Measurements from ENCODE around the gene DYNLT2.
"Not testable (repeated sequence)": the region's sequence is repeated elsewhere in the genome, so short reads cannot be mapped to it uniquely, and the experiment has no call there.

The DYNLT2 gene

DNA sequence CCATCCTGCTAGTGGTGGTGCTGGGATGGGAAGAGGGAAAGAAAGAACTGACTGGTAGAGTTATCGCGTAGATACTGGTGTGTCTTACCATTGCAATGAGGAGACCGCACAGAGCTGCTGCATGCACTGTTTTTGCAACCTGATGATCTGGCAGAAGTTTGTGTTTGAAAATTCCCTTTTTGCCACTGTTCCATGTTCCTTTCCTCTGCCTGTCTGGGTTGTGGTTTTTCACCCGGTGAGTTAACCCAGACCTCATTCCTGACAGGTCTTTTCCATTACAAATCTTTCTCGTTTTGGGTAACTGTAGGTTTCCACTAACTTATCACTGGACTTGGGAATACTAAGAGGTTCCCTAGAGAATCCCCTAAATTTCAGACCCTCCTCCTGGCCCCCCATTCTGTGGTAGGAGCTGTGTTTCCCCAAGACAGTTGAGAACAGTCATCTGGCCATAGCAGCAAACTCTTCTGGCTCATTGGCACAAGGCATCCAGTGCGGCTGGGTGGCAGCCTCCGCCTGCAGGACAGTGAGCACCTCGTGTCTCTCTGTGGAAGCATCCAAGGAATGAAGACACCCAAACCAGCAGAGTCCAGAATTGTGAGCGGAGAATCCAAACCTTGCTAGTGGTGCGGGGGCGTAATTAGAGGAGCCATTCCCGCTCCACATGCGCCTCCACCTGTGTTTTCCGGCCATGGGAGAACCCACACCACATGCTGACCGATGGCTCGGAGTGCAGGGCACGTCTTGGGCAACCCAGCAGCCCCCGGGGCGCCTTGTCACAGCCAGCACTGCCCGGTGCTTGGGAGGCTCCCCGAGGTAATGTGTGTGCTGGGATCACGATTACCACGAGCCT, 32.8 kb upstream of the DYNLT2 start:
- no peak for DNase-seq (ENCODE audit: low read depth, low spot score)

DNA sequence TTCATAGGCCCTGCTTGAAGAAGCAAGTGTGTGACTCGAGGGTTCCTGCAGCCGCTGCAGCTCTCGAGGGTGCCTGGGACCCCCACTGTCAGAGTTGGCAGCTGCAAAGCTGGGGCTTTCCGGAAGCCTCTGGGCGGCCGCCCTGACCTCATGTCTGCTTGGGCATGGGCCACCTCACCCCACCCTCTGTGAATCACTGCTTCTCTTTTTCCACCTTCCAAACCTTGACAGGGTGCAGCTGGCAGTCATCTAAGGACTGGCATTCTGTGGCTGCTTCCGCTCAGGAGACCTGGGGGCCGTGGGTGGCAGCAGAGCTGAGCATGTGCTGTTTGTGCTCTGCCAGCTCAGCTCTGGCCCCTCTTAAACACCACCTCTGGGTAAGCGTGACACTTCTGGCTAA, 32.0 kb upstream of the DYNLT2 start:
- no peak for DNase-seq (ENCODE audit: low read depth, low spot score)

DNA sequence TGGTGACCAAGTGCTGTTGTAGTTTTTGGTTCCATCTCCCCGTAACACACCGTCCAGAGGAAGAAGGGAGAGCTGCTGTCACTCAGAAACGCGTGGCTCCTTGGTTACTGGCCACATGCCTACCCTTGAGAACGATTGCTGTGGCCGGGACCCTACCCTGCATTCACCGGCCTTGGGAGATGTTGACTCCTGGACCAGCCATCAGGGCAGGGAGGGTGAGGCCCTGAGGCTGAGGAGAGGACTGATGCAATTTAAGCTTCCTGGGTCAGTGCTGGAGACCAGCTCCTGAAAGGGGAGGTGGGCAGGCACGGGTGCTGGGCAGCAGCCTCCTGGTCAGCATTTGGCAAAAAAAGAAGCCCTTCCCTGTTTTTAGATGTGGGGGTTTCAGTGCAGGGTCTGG, 31.6 kb upstream of the DYNLT2 start:
- DNase-seq (ENCODE audit: low read depth, low spot score), result no peak

DNA sequence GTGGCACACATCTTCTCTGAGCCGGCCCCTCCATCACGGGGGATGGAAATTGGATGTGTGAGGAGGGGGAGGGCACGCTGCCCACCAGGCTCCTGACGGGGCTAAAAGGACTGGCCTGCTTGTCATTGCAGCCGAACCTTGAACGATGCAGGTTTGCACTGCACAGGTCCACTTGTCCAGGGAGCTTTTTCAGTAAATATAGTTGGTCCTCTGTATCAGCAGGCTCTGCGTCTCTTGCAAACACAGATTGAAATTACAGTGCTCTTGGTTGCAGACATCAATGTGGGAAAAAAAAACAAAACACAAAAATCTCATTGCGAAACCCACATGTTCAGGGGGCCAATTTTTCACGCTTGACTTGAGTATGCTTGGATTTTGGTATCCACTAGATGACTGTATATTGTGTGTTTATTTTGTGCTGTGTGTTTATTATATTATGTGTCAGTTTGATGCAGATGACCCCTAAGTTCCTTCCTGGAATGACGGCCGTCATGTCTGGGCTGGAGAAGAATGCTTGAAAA, 29.3 kb upstream of the DYNLT2 start:
- DNase-seq (ENCODE audit: low read depth, low spot score), result no peak

DNA sequence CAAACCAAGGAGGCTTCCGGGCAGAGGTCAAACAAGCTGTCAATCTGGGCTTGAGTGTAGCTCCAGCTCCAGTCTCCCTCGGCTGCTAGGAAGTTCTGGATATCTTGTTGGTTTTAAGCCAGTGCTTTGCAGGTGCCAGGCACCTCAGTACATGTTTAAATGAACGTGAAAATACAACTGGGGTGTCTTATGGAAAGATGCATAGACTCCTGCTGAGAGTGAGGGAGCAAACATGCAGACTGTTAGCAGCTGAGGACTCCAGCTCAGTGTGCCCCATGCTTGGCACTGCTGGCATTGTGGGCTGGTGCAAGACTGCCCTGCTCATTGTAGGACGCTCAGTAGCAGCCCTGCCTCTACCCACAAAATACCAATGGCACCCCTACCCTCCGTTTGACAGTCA, 28.5 kb upstream of the DYNLT2 start:
- no peak for DNase-seq (ENCODE audit: low read depth, low spot score)

DNA sequence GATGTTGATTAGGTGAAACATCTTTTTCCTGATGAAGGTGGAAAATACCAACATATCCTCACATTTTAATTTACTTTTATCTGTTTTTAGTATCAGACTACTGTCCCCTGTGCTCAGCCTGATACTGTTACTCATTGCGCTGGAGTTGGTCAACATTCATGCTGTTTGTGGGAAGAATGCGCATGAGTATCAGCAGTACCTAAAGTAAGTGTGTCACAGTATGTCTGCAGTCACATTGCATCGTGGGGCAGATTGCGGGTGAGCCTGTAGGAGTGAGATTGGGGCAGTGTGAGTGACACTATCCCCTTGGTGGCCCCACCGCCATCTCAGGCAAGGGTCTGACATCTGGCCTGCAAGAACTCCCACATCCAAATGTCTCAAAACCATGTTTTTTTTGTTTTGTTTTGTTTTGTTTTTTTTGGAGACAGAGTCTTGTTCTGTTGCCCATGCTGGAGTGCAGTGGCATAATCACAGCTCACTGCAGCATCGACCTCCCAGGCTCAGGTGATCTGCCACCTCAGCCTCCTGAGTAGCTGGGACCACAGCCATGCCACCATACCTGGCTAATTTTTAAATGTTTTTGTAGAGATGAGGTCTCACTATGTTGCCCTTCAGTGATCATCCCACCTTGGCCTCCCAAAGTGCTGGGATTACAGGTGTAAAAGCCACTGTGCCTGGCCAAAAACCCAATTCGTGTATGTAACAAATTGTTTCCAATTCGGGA, 27.9 kb upstream of the DYNLT2 start:
- DNase-seq (ENCODE audit: low read depth, low spot score), result no peak

DNA sequence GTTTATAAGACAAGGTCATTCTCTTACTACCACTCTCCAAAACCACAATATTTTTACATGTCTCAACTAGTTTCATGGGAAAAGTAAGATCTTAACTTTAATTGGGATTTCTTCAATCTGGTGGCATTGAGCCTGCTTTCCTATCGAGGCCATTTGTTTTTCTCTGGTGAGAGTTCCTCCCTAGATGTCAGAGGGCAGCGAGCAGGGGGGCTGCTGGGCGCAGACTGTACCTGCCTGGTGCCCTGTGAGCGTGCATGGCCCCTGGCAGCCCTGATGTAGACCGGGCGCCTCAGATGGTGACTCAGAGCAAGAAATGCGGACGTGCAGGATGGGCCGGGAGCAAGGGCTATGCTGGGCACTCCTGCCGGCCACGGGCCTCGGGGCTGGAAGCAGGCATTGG, 27.3 kb upstream of the DYNLT2 start:
- no peak for DNase-seq (ENCODE audit: low read depth, low spot score)

DNA sequence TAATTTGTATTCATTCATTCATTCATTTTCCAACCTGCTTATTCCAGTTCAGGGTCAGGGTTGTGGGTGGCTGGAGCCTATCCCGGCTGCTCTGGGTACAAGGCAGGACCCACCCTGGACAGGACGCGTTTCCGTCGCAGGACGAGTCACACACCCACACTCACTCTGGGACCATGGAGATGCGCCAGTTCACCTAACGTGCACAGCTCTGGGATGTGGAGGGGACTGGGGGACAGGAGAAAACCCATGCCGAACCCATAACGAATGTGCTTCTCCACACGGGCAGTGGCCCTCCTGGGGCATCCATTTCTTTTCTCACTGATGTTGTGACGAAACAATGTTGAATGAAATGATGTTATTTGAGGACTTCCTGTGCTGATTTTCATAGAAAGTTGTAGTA, 26.5 kb upstream of the DYNLT2 start:
- DNase-seq (ENCODE audit: low read depth, low spot score), result no peak

DNA sequence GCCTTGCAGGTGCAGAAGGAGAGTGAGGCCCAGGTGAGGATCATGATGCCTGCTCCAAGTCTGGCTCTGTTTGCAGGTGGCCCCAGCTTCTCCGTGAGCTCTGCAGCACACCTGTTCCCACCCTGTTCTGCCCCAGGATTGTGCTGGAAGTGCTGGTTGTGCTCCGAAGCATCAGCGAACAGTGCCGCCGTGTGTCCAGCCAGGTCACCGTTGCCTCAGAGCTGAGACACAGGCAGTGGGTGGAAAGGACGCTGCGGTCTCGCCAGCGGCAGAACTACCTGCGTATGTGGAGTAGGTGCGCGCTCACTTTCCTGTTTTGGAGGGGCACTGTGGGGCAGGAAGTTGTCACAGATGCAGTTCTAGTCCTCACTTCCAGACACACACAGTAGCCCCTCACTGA, 25.0 kb upstream of the DYNLT2 start:
- DNase-seq (ENCODE audit: low read depth, low spot score), result no peak

DNA sequence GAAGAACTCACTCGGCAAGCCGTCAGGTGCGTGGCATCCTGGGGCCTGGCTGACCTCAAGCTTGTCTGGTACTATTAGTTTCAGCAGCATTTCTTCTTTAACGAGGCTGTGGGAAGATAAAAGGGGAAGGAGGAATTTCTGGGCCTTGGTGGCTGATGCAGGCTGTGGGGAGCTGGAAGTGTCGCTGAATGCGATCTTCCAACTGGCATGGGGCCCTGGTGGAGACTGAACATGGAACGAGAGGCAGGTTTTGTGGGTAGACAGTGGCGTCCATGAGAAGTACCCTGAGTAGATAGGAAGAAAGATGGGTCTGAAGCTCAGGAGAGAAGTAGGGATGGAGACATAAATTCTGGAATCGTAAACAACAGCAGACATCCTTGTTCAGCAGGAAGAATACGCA, 23.9 kb upstream of the DYNLT2 start:
- DNase-seq (ENCODE audit: low read depth, low spot score), result no peak

DNA sequence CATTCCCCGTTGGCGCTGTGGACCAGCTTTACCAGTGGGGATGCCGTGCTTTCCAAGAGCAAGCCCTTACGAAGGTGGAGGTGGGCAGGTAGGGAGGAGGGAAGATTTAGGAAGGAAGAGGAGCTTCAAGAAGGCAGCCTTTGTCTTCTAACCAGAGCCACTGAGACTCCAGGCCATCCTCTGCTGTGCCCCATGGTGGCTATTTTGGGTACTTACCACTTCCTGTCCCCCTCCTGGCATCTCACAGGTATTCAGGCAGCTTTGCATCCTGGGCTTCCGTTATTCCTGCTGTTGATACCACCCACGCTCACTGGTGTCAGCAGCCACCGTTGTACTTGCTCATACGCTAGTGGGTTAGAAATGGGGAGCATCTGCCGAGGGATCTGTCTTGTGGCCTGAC, 23.0 kb upstream of the DYNLT2 start:
- no peak for DNase-seq (ENCODE audit: low read depth, low spot score)

DNA sequence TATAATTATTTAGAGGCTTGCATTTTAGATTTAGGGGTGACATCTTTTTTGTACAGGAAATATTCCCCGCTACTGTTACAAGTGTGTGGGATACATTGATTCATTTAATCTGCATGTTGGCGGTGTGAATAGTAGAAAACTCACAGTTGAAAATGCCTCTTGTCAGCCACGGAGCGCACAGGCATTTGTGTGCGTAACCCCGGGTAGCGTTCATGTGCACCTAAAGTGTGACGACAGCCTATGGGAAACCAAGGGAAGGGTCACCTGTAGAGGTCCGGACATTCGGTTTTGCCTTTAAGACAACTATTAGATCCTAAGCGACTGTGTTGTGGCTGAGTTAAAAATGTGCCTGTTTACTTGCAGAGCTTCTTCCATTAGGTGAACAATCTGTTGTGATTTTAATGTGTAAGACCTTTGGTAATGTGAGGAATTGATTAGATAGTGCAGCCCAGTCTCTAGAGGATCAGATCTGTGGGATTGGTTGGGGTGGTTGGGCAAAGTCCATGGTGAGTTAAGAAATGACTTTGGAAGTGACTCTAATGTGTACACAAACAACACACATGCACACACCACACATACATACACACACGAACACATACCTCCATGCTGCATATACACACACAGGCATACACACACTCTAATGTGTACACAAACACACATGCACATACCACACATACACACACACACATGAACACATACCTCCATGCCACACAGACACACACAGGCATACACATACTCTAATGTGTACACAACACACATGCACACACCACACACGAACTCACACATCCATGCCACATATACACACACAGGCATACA, 15.8 kb upstream of the DYNLT2 start:
- DNase-seq (ENCODE audit: low read depth, low spot score), result no peak

DNA sequence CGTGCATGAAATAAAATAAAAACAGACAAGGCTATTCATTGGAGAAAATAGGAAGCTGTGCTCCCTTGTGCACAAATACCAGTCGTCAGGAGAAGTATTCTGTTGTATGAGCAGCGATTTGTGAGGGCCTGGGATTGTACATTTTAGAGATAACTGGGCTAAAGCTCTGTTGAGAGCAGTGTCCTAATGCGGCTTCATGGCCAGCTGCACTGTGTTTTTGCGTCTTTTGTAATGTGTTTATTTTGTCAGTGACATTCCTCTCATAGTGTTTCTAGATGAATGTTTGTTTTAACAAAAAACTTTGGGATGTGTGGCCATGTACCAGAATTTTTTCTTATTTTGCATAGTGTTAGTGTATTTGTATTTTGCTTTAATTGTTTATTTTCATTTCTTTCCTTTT, 14.9 kb upstream of the DYNLT2 start:
- no peak for DNase-seq (ENCODE audit: low read depth, low spot score)

DNA sequence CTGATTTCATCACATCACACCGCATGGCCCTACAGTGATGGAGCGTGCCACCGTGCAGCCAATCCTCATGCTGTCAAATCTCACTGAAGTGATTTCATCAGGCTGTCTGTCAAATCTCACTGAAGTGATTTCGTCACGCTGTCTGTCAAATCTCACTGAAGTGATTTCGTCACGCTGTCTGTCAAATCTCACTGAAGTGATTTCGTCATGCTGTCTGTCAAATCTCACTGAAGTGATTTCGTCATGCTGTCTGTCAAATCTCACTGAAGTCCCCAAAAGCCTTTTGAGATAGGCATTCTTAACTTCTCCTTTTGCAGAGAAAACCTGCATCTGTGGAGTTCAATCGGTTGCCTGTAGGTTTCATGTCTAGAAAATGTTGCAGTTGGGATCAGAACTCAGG, 14.4 kb upstream of the DYNLT2 start:
- DNase-seq (ENCODE audit: low read depth, low spot score), result not testable (repeated sequence)

DNA sequence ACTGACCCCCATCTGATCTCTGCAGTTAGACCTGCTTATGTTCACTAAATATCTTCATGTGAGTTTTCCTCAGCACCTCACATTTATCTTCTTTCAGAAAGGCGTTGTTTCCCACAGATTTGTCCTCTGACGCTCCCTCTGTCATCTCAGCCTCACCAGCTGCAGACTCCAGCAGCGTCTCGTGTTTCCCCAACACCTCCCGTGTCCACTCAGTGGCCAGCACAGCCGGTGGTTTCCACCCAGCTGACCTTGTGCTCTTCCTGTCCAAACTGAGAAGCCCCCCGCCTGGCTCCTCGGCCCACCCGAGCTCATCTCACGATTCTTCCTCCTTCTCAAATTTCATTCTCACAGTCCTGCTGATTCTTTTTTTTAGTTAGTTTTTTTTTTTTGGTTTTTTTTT, 12.5 kb upstream of the DYNLT2 start:
- DNase-seq (ENCODE audit: low read depth, low spot score), result no peak

DNA sequence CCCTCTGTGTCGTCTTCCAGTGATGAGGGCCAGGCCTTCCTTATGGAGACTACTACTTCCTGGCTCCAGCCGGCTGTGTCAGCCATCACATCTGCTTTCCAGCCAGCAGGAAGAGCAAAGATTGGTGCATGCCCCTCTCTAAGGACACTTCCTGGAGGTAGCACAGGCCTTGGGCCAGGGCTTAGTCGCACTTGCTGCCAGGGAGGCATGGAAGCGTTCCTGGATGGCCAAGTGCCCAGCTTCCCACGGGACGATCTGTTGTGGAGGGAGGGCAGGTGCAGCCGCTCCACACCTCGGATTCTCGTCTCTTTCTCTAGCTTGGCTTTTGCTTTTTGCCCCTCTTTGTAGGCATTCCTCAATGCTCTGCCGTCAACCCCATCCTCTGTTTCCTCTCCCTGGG, 11.9 kb upstream of the DYNLT2 start:
- no peak for DNase-seq (ENCODE audit: low read depth, low spot score)

DNA sequence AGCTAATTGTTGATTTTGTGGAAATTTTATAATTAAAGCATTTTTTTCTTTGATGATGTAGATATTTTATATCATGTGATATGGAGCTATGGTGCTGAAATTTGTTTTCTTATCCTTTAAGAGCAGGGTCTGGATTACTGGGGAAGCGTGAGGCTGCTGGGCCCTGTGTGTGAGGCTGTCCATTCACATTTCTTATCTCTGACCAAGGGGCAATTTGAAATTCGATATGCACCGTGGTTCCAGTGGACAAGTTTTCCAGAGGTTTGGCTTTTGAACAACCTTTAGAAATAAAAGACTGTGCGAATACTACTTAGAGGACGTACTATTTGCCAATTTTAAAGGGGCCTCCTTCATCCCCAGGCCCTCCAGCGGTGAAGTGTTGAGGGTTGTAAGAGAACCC, 3.8 kb upstream of the DYNLT2 start:
- DNase-seq (ENCODE audit: low read depth, low spot score), result no peak

DNA sequence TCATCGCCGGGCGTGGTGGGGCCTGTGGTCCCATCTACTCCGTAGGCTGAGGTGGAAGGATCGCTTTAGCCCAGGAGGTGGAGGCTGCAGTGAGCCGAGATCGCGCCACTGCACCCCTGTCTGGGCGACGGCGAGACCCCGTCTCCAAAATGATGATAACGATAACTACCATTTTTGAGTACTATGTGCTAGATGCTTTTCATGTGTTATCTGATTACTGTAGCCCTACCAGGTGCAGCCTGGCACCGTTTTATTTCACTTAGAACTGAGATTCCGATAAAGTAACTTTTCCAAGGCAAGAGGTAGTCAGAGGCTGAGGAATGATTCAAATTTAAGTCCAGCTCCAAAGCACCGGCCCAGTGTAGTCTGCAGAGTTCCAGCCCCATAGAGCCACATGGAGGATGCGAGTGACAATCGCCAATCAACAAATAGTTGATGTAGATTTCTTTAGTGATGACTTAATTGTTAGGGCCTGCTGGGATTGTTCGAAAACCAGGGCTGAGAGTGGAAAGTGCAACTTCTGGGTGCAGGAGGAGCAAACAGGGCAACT, 777 bp upstream of the DYNLT2 start:
- no peak for DNase-seq (ENCODE audit: low read depth, low spot score)

DNA sequence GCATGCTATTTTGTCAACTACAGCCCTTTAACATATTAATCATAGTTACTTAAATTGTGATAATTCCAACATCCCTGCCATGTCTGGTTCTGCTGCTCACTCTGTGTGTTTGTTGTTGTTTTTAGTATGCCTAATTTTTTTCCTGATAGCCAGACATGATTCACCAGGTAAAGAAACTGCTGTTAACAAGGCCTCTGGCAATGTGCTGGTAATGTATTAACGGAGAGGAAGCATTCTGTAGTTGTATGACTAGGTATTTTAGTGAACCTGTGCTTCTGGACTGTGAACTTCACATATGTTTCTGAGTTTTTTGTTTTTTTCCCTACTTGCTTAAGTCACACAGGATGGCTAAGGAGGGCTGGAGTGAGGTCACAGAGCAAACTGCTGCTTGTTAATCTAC, 4.8 kb downstream of the DYNLT2 start:
- no peak for DNase-seq (ENCODE audit: low read depth, low spot score)

DNA sequence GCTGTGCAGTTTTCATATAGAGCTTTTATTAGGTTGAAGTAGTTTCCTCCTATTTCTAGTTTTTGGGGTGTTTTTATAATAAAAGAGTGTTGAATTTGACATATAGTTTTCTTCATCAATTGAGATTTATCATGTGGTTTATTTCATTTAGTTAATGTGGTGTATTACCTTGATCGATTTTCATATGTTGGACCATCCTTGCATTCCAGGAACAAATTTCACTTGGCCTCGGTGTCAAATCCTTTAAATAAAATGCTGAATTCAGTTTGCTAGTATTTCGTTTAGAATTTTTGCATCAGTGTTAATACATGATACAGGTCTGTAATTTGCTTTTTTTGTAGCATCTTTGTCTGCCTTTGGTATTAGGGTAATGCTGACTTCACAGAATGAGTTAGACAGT, 6.0 kb downstream of the DYNLT2 start:
- no peak for DNase-seq (ENCODE audit: low read depth, low spot score)

DNA sequence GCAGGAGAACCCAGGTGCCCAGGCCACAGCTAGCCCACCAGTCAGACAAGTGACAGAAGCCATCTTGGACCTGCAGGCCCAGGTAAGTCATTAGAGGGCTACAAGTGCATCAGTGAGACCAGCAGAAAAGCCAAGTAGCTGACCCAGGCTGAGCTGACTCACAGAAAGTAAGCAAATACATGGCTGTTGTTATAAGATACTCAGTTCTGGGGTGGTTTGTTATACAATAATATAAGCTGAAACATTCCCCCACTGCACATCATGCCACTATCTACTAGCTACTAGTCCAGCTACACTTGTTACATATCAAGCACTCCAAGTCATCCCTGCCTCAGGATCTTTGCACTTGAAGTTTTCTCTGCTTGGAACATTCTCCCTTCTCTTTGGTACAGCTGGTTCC, 10.0 kb downstream of the DYNLT2 start:
- DNase-seq (ENCODE audit: low read depth, low spot score), result no peak

DNA sequence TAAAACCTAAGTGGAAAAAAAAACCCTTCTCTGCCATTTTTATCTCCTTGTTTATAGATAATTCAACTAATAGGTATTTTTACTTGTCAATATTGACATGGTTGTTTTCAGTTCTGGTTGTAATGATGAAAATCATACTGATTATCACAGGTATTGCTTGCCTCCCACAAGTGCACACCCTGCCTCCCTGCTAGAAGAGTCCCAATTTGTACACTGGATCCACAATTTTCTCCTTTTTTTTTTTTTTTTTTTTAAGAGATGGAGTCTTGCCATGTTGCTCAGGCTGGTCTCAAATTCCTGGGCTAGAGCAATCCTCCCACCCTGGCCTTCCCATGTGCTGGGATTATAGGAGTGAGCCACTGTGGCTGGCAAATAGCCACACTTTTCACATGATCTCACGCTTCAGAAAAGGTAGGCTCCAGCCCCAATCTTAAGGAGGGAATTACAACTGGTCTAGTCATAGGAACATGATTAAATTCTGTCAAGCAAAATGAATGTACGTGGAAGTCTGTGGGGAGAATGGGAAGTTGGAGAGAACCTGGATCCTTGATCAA, 12.3 kb downstream of the DYNLT2 start:
- DNase-seq (ENCODE audit: low read depth, low spot score), result no peak

Measured in activated CD4-positive, CD25-positive, alpha-beta regulatory T cell treated with anti-CD3 and anti-CD28 coated beads, Interleukin-2, amount 50 U/mL, for 16 hours (primary cell).